Measurements from ENCODE around the gene EPHB1.

DNA sequence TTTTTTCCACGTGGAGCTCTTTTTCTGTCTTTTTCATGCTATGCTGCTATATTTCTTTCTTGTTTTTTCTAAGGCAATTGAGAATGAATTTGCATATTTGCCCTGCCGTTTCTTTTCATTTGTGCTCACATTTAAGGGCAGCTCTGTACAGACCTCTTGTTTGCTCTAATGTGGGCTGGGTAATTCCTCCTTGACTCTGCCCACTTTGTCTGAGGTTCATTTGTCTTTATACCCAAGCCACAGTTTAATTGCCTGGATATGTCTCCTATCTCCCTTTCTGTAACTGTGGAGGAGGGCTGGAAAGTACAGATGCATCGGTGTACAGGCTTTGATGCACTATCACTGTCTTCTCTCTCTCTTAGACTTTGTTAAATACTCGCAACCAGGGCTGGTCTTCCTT, 195.9 kb downstream of the EPHB1 start:
- TF ChIP-seq CTCF (IDR thresholded peaks at IDR 0.05) = no peak
- no peak for TF ChIP-seq SOX15 (CRISPR knock-in tag; IDR thresholded peaks at IDR 0.05)
- no peak for TF ChIP-seq MAX (CRISPR knock-in tag; IDR thresholded peaks at IDR 0.05)
- TF ChIP-seq ESRRA (CRISPR knock-in tag; IDR thresholded peaks at IDR 0.05; ENCODE audit: borderline replicate concordance) = no peak
